NT2/D1 (cell line): ENCODE measurements around the gene DCAF8L2.
A peak's percentile ranks its signal among the peaks of the same experiment; 100 is the strongest.
"Not testable (repeated sequence)": the region's sequence is repeated elsewhere in the genome, so short reads cannot be mapped to it uniquely, and the experiment has no call there.

ENCODE experiments used
- DNase-seq: peaks from one replicate; pipeline ENCODE4 v3.0.0-alpha.2; 2011; ENCODE audit warnings: low read depth, low spot score
- H3K27me3 ChIP-seq: 2 replicates; pipeline ENCODE4 v1.6.0; 2011; ENCODE audit warnings: mild to moderate bottlenecking; ENCODE audit not compliant: insufficient read length, insufficient read depth
- H3K36me3 ChIP-seq: 2 replicates; pipeline ENCODE4 v1.6.1; 2011; ENCODE audit warnings: mild to moderate bottlenecking, low read length, mixed read lengths; ENCODE audit not compliant: insufficient read depth, insufficient read length
- H3K4me1 ChIP-seq: 2 replicates; pipeline ENCODE4 v1.5.1; 2011; ENCODE audit not compliant: insufficient read depth, insufficient read length
- H3K4me3 ChIP-seq: 2 replicates; pipeline ENCODE4 v1.5.1; 2011; ENCODE audit warnings: low read depth; ENCODE audit not compliant: insufficient read length
- H3K9ac ChIP-seq: 2 replicates; pipeline ENCODE4 v1.6.0; 2011; ENCODE audit warnings: low read depth; ENCODE audit not compliant: insufficient read length
- H3K9me3 ChIP-seq: 2 replicates; pipeline ENCODE4 v1.5.1; 2011; ENCODE audit warnings: mild to moderate bottlenecking, low read length; ENCODE audit not compliant: insufficient read depth
- SUZ12 ChIP-seq: IDR thresholded peaks from 2 replicates; pipeline ENCODE4 v1.6.1; 2011; ENCODE audit not compliant: insufficient read length, insufficient read depth; ENCODE audit errors: extremely low read depth
- YY1 ChIP-seq: IDR thresholded peaks from 2 replicates; pipeline ENCODE4 v1.6.1; 2011; ENCODE audit not compliant: insufficient read length, insufficient read depth
- ZNF274 ChIP-seq: IDR thresholded peaks from 2 replicates; pipeline ENCODE4 v1.6.1; 2011; ENCODE audit warnings: mild to moderate bottlenecking, low read depth, low read length

DCAF8L2 gene

DNA sequence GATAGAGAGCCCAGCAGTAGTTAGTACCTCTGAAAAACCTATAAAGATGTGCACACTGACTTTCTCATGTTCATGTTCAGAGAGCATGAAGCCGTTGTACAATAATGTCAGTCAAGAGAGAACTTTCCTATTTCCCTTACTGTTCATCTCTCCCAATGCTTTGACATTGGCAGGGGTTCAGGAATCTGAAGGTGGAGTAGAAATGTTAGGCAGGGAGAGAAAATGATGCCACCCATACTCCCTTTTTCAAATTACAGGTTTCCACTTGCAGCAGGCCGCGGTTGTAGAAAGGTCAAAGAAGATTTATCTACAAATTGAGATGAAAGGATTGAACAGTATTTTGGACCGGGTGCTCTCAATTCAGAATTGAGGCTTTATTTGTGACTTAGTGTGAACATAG lies 84.3 kb downstream of the DCAF8L2 start:
- no peaks in the 10 kb centered on the region for H3K36me3 ChIP-seq
- H3K9me3 ChIP-seq = no peaks in the 10 kb centered on the region
- no peaks in the 10 kb centered on the region for H3K27me3 ChIP-seq
- H3K9ac ChIP-seq = no peak overlapping the region
- H3K4me1 ChIP-seq = no peaks in the 10 kb centered on the region
- no peak overlapping the region for H3K4me3 ChIP-seq
- no peak for DNase-seq
- TF ChIP-seq ZNF274 = no peak

DNA sequence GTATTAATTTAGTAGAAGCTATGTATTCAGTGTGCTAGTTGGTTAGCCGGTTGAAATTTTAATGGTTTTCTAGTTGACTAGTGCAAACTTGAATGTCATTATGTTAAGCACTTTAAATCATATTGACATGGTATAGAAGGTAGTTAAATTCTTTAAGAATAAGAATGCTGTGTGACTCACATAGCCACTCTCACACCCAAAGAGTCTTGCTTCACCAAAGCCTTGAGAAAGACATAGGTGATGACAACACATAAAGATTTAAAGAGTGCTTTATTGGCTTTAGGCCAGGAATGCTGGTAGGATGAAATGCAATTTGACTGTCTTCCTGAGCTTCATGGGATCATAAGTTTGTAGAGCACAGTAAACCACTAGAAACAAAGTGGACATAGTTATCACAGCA lies 85.3 kb downstream of the DCAF8L2 start:
- Histone ChIP-seq H3K4me3 (no peak overlapping the region), H3K27me3 (no peaks in the 10 kb centered on the region), H3K9me3 (no peaks in the 10 kb centered on the region), H3K36me3 (no peaks in the 10 kb centered on the region), H3K4me1 (no peaks in the 10 kb centered on the region), H3K9ac (no peak overlapping the region)
- no peak for DNase-seq
- TF ChIP-seq SUZ12 (no peak), YY1 (no peak), ZNF274 (no peak)

GRCh38 chrX:27679281-27679680 lies 89.1 kb downstream of the DCAF8L2 start:
- no peak overlapping the region for H3K9ac ChIP-seq
- H3K27me3 ChIP-seq = no peaks in the 10 kb centered on the region
- H3K4me1 ChIP-seq = no peaks in the 10 kb centered on the region
- no peak for DNase-seq
- H3K36me3 ChIP-seq = no peaks in the 10 kb centered on the region
- no peaks in the 10 kb centered on the region for H3K9me3 ChIP-seq
- TF ChIP-seq ZNF274 (no peak), YY1 (no peak), SUZ12 (no peak)
- H3K4me3 ChIP-seq = no peak overlapping the region

DNA sequence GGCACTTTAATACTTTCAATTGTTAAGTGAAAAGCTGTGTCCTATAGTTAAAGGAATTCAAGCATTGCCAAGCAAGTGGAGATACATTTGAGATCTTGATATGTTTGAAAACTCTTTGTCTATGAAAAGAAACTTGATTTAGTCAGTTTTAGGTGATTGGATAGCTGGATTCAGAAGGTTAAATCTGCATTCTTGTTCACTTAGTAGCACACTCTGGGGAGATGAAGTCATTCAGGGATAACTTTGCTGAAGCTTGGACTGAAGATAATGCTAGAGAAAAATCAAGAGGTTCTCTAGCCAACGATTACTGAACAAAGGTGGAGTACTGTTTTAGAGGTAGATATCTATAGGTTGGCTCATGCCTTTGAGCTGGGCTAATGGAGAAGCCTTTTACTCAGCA lies 90.6 kb downstream of the DCAF8L2 start:
- Histone ChIP-seq H3K27me3 (no peaks in the 10 kb centered on the region), H3K9me3 (no peaks in the 10 kb centered on the region), H3K4me3 (no peak overlapping the region), H3K9ac (no peak overlapping the region), H3K4me1 (no peaks in the 10 kb centered on the region), H3K36me3 (no peaks in the 10 kb centered on the region)
- DNase-seq = no peak
- TF ChIP-seq YY1 (no peak), ZNF274 (no peak), SUZ12 (no peak)

DNA sequence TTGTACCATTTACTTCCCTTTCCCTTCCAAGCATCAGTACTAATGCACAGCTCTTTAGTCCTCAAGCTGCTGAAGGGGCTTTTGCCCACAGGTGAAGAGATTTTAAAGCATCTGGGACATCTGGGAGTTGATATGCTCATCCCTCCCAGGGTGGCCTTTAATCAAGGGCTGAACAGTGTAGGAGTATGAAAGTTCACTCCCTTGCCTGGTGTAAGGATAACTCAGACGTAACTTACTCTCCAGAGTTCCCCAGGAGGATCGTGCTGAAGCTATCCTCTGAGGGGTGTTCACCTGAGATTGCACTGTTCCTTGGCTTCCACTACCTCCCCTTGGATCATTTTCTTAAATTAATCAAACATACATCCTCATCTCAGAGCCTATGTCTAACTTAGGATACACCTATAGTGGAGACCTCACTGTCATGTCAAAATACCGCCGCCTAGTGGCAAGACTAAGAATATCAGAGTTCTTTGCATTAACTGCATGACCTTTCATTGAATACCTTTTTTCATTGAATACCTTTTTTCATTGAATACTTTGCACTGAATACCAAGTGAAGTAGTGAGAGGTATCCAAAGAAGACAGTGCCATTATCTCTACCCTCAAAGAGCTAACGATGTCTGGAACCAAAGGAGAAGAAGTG lies 93.5 kb downstream of the DCAF8L2 start:
- not testable (repeated sequence) for H3K36me3 ChIP-seq, H3K9ac ChIP-seq, H3K4me3 ChIP-seq, H3K4me1 ChIP-seq, H3K9me3 ChIP-seq, H3K27me3 ChIP-seq
- peak; percentile 27 for DNase-seq

GRCh38 chrX:27694667-27695066 lies 104.5 kb downstream of the DCAF8L2 start:
- Histone ChIP-seq H3K9ac (no peak overlapping the region), H3K4me1 (no peaks in the 10 kb centered on the region), H3K36me3 (no peaks in the 10 kb centered on the region), H3K27me3 (no peaks in the 10 kb centered on the region), H3K4me3 (no peak overlapping the region), H3K9me3 (no peaks in the 10 kb centered on the region)
- DNase-seq = no peak
- TF ChIP-seq SUZ12 = no peak
- TF ChIP-seq ZNF274 = no peak
- no peak for TF ChIP-seq YY1

GRCh38 chrX:27706526-27706925 lies 116.4 kb downstream of the DCAF8L2 start:
- TF ChIP-seq ZNF274 = no peak
- no peak for TF ChIP-seq SUZ12
- no peak for TF ChIP-seq YY1
- no peaks in the 10 kb centered on the region for H3K9me3 ChIP-seq
- no peaks in the 10 kb centered on the region for H3K36me3 ChIP-seq
- DNase-seq = no peak
- no peak overlapping the region for H3K9ac ChIP-seq
- no peak overlapping the region for H3K4me3 ChIP-seq
- H3K27me3 ChIP-seq = no peaks in the 10 kb centered on the region
- no peaks in the 10 kb centered on the region for H3K4me1 ChIP-seq

DNA sequence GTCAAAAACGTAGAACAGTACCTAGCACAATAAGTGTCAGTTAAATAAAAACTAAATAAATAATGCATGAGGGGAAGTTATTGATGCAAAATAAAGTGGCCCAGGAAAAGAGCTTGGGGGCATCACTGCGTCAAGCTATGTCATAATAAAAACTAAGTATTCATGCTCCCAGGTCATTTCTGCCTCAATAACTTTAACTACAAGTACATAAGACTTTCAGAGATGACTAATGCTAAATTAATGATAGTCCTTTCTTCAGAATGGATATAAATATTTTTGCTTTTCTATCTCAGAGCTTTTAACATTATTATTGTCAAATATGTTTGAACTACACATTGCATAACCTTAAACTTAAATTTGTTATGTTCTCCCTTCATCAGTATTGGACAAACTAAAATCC lies 125.5 kb downstream of the DCAF8L2 start:
- no peaks in the 10 kb centered on the region for H3K9me3 ChIP-seq

More for the DNA sequence above, 125.5 kb downstream of the DCAF8L2 start:
- no peaks in the 10 kb centered on the region for H3K27me3 ChIP-seq
- H3K4me3 ChIP-seq = no peak overlapping the region
- H3K36me3 ChIP-seq = no peaks in the 10 kb centered on the region
- DNase-seq = no peak
- no peak overlapping the region for H3K9ac ChIP-seq
- TF ChIP-seq ZNF274 (no peak), SUZ12 (no peak), YY1 (no peak)
- no peaks in the 10 kb centered on the region for H3K4me1 ChIP-seq
